NCI-H187 (cell line): Measurements from ENCODE around the gene MS4A15.
"Not testable (repeated sequence)": the region's sequence is repeated elsewhere in the genome, so short reads cannot be mapped to it uniquely, and the experiment has no call there.

Experiments
- DNase-seq, 2 experiments: peaks; one replicate each; lab custom pipeline; 2025; lab: John Stamatoyannopoulos, UW

The MS4A15 gene, protein sequence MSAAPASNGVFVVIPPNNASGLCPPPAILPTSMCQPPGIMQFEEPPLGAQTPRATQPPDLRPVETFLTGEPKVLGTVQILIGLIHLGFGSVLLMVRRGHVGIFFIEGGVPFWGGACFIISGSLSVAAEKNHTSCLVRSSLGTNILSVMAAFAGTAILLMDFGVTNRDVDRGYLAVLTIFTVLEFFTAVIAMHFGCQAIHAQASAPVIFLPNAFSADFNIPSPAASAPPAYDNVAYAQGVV

DNA sequence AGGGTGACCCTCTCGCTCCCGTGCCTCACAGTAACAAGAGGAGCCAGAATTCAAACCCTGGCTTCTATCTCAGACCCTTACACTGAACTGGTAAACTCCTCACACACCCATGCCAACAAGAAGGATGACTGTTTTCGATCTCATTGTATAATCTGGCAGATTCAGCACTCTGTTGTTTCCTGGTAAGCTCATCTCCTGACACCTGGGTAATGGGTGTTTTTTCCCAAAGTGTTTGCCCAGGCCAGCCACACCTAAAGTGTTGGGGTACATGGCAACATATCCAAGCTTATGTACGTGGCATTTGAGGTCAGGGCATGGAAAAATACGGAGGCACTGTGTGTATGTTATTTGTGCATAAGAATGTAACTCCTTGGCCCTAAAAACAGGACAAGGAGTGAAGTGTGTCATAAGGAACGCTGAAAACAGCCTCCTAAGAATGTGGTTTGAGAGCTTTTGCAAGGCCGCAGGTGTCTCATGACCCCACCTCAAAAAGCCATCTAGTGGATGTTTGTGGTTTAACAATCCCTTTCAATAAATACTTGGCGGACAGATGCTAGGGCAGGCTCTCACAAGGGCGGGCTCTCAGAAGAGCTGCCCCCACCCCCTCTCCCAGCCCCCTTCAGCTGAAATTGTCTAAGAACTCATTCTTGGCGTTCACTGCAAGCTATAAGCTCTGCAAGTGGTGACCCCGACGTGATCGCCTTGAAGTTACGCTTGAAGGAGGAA is at the start of gene MS4A15:
MS4A15 (plus strand) TSS at position 561 of the 726 bp plus-strand sequence. CDS start 6,867 bp downstream, outside the sequence.
- DNase-seq = no peak

DNA sequence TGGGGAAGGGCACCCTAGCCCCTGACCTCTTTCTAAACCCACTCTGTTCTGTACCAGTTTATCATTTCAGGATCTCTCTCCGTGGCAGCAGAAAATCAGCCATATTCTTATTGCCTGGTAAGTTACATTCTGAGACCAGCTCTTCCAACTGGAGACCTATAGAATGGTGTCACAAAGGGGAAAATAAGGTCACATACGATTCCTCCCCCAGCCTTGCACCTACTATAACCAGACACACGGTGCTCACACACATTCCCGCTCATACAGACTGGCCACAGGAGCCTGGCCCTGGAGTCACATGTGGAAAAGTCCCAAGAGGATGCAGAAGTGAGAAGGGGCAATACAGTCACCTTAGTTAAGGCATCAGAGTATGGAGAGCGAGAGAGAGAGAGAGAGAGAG is 49.7 kb upstream of the MS4A15 start:
- DNase-seq = no peak

DNA sequence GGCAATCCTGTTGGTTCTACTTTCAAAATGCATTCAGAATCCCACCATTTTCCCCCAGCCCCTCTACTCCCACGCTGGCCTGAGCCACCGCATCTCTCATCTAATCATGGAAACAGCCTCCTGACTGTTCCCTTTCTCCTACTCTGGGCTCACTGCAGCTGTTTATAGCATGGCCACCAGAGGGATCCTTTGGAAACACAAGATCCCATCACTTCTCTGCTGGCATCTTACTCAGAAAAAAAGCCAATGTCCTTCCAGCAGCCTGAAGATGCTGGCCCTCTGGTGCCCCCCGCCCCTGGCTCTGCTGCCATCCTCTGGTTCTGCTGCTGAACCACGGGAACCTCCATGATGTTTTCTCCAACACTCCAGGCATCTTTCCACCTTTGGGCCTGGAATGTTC is 46.2 kb upstream of the MS4A15 start:
- DNase-seq = no peak

DNA sequence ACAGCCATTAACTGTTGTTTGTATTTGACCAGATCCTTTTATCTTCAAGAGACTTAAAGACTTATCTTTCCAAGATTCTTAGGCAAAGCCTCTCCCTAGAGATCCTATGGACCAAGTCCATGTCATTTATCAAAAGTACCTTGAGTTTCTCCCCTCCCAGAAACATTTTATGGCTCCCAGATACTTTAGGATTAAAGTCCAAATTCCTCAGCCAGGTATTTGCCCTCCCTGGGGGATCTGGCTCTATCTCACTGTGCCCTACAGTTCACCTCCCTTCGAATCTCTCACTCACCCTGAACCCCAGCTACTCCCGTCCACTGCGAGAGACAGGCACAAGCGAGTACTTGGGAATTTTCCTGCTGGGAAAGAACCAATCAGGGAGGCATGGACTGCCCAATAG is 45.4 kb upstream of the MS4A15 start:
- no peak for DNase-seq

DNA sequence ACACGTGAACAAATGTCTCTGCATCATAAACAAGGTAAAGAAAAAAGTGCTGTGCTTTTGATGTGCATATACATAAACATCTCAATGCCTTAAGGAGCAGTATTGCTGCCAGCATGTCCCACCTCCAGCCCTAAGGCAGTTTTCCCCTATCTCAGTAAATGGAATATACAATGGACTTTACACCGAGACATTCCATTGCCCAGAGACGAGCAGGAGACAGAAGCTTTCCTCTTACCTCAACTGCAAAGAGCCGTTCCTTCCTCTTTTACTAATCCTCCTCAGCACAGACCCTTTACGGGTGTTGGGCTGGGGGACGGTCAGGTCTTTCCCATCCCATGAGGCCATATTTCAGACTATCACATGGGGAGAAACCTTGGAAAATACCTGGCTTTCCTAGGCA is 43.2 kb upstream of the MS4A15 start:
- not testable (repeated sequence) for DNase-seq

DNA sequence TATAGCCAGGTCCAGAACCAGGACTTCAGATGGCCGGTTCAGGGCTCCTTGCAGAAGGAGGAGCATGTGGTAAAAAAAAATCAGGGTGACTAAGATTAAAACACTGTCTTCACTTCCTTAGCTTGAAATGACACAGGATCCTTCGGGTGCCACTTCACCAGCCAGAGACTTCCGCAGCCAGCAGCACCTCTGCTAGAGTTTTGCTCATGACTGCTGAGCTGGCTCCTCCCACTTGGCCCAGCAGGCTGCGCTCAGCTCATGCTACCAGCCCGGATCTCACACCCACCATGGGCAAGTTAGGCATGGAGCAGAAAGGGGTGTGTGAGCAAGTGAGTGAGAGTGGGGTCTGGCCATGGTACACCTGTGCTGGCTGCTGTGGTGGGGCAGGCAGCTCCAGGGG is 38.7 kb upstream of the MS4A15 start:
- no peak for DNase-seq

DNA sequence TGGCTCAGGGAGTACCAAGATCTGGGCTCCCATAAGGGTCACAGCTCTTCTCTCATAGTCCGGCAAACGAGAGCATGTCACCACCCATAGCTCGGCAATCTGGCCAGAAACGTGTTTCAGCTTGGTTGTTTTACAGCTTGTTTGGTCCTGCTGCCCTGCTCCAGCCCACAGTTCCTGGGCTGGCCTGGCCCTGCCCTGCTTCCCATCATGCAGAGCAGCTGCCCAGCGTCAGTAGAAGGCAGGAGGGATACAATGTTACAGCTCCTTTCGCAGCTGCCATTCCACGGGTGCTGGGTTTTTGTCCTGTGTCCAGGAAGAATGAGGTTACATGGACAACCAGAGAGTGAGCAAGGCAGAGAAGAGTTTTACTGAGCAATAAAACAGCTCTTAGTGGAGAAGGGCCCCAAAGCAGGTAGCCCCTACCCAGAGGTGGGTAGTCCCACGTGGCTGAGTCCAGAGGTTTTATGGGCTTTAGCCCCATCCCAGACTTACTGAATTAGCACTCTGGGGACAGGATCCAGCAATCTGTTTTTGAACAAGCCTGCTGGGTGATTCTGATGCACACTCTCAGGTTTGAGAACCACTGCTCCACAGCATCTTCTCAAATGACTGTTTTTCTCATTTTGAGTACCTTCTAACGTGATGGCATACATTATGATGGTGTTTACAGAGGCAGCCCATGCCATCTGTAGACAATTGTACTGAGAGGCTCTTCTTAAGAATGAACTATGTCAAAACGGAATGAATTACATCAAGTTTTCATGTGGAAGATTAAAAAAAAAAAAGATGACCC is 37.9 kb upstream of the MS4A15 start:
- DNase-seq = no peak

DNA sequence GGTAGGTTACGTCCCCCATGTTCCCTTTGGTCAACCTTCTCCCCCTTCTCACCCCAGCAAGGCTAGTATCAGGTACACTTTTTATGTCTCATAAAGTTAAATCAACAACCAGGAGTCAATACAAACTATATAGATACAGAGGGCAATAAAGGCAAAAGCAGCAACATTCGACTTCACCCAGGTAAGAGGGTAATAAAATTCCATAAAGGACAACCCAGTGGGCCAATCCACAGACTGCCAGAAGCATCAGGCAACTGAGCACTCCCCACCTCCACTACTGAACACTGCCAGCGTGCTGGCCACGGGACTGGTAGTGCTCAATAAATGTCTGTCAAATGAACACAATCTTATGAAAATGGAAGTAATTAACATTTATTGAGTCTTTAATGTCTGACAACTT is 37.3 kb upstream of the MS4A15 start:
- no peak for DNase-seq

DNA sequence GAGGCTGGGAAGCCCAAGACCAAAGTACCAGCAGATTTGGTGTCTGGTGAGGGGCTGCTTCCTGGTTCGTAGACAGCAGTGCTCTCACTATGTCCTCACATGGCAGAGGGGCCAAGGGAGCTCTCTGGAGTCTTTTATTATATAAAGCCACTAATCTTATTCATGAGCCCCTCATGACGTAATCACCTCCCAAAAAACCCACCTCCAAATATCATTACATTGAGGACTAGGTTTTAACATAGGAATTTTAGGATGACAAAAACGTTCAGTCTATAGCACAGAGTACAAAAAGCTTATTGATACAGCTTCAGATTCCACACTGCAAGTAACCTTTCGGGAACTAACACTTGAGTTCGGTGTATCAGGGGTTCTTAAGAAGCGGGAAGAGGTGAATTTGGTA is 36.2 kb upstream of the MS4A15 start:
- DNase-seq = no peak

DNA sequence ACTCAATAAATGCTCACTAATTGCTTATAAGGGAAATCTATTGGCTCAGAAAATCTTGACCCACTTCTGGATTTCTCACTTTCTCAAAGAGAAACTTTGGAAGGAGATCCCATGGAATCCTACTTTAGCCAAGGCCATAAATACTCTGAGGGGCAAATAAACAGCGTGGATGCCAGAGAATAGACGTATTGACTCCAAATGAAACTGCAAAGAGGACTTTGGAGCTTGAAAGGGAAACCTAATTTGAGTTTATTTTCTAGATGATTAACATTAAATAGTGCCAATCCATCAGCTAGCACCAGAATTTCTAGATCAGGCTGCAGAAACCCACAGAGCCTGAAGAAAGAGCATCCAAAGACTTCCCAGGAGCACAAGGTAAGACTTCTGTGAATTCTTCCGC is 32.2 kb upstream of the MS4A15 start, which contains the start of gene MS4A18:
MS4A18 (plus strand) TSS at position 301 of the 400 bp plus-strand sequence.
- no peak for DNase-seq

DNA sequence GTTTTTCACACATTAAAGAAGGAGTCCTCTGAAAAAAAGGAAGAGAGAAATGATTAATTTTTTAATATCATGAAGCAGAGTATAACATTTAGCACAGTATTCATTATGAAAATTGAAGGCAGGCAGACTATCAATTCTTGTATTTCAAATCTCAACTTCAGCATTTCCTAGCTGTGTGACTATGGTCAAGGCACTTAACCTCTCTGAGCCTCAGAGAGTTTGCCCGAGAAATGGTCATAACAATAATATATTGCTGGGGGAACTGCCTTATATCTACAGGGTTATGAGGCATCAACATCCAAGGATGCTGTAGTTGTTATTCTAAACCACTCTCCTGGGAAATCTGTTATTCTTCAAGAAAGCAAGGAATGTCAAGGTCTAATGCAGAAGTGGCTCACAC is 31.1 kb upstream of the MS4A15 start:
- DNase-seq = no peak

DNA sequence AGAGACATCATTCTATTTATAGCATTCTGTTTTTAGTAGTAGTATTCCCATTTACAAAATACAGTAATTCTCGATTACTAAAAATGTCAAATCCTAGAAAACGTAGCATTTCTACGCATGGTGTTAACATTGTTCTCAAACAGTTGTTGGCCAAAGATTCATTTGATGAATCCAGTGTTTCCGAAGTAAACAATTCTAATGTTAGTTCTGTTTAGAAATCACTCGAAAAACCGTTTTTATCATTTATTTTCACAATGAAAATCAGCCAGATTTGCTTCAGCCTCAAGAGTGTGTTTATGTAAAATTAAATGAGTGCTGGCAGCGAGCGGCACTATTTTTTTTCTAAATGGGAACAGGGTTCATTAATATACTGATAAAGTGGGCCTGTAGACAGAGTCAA is 25.1 kb upstream of the MS4A15 start:
- no peak for DNase-seq

DNA sequence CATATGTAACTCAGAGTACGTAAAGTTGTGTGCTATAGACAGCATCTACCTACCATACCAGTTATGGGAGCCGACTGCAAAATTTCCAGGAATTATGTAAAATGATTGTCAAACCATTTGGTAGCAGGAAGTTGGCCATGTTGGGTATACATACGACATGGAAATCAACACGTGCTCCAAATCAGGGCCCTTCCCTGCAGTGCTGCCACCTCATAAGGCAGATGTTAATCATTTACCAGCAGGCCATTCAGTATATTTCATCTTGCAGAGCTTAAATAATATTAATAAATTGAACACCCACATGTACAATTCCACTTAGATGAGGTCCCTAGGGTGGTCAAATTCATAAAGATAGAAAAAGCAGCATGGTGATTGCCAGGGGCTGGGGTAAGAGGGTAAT is 22.4 kb upstream of the MS4A15 start:
- DNase-seq = no peak

DNA sequence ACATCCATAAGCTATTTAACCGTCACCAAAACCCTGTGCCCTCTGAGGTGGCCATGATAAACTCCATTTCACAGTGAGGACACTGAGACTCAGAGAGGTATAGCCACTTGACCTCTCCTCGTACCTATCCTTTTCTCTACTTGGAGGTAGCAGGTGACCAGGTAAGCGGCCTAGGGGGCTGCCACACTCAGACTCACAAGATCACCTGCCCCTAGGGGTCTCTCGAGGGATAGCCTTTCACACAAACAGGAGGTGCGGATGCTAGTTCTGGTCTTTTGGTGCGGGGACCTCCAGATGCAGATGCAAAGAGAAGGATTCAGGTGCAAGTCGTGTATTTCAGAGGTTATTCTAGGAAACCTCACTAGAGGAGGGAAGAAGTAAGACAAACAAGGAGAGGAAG is 17.6 kb upstream of the MS4A15 start:
- DNase-seq = no peak

DNA sequence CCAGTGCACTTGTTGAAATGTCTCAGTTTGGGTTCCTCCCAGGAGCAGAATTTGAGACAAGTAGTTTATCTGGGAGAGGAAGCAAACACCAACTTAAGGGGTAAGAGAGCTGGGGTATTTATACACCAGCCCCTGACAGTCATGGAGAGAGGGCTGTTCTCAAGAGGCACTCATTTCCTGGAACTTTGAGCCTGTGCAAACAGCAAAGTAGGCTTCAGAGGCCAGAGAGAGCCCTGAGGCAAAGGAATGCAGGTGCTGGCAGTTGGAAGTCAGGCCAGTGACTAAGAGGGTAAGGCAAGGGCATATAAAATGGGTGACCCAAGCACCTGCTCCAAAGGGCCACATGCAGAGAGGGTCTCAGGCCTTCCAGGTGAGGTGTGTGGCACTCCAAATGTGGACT is 16.1 kb upstream of the MS4A15 start:
- DNase-seq = no peak

DNA sequence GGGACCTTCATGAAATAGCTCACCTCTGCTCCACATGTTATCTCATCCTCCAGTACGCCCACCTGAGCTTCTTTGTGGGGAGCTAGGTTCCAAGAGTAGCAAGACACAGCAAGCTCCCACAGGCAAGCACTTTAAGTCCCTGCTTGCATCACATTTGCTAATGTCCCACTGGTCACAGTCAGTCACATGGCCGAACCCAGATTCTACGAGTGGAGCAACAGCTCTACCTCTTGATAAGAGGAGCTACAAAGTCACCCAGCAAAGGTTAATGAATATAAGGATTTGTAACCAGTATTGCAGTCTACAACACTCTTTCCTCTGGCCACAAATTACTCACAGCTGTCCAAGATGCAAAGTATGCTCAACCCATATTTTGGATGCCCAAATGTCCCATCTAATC is 15.2 kb upstream of the MS4A15 start:
- no peak for DNase-seq

DNA sequence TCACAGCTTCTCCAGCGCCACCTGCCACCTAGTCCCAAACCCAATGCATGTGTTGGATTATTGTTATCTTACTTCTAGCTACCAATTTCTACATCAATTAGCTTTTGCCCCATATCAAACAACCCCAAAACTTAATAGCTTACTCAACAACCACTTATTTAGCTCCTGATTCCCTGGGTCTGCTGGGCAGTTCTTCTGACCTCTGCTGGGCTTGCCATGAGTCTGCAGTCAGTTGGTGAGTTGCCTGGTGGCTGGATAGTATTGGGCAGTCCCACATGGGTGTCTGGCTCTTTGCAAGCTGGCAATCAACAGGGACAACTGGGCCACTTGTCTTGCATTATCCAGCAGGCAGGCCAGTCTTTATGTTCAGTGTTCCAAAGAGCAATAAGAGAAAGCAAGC is 13.6 kb upstream of the MS4A15 start:
- no peak for DNase-seq

DNA sequence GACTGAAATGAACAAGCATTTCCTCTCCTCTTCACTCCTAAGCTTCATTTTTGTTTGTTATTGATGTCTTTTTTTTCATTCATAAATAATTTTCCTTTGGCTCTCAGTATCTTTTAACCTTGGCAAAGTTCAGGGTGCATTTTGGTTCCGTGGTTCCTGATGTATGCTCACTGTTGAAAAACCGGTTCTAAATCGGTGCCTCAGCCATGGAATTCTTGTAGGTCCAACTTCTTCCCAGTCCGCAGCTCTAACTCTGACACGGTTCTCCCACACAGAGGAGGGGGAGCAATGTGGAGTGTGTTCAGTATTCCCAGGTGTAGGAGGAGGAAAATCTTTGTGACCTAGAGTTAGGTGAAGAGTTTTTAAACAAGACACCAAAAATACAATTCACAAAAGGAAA is 12.6 kb upstream of the MS4A15 start:
- DNase-seq = no peak

DNA sequence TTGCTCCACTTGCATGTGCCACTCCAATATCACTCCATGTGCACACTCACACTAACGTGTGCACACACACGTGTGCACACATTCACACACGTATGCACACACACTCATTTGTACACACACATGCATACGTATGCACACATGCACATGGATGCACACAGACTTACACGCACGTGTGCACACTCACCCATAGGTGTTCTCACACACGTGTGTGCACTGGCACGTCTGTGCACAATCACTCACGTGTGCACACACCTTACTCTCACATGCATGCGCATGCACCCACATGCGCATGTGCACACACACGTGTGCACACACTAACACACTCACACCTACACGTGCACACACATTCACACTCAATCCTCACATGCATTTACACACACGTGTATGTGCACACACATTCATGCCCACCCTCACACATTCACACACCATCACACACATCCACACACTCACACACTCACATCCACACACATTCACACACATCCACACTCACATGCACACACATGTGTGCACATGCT is 9.3 kb upstream of the MS4A15 start:
- no peak for DNase-seq

DNA sequence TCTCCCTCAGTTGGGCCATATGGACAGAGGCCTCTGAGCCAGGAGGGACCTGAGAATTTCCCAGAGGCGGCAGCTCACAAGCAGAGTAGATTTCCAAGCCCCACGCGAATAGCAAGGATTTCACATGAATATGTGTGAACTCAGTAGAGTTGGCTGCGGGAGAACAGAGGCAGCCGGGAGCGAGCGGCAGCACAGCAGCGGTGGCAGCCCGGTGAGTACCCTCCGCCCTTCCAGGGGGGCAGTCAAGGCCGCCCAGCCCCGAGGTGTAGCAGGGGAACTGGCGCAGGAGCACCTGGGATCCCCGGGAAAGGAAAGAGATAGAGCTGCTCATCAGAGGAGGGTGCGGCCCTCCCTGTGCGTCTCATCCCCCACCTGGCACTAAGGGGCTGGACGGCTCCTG is 8.4 kb upstream of the MS4A15 start:
- DNase-seq = no peak

DNA sequence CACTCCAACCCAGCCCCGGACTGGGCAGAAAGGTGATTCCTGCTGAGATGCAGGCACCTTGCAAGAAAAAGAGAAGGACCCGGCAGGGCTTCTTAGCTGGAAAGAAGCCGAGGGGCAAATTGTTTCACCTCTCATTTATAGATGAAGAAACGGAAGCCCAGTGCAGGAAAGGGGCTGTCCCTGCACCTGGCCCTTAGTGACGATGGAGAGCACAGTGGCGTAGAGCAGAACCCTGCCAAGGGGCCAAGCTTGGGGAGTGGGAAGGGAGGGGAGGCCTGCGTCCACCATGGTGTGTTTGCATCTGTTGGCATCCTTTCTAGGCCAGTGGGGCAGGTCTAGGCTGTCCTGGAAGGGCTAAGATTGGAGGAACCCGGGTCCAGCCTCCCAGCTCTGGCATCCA is 7.8 kb upstream of the MS4A15 start:
- DNase-seq = no peak

DNA sequence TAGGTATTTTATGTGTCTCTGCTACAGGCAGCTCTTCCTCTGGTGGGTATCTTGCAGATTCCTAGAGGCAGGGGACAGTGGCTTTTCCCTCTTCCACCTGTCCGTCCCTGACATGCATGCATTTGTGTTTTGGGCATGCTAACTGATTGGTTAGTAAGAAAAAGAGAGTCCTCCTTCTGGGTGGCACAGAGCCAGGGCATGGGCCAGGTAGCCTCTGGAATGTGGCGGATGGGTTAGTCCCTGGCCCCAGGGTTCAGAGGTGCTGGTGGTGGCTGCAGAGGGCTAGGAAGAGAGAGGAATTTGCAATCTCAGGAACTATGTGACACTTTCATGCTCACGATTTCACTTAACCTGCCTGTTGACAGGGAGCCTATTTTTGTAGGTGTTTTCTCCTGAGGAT is 5.8 kb upstream of the MS4A15 start:
- no peak for DNase-seq

DNA sequence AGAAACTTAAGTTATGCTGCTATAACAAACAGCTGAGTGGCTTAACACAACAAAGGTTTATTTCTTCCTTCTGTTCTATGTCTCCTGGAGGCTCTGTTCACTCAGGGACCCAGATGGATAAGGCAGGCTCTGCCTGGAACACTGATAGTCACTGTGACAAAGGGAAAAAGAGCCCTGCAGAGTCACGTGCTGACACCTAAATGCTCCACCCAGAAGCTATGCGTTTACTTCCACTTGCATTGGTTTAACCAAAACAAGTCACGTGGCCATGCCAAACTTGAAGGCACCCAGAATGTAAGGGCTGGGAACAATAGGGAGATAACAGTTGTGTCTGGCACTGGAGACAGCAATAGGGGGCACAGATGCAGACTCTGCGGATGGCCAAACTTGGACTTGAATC is 3.4 kb upstream of the MS4A15 start:
- DNase-seq = no peak
